Measurements from ENCODE around the gene MYT1.
"Not testable (repeated sequence)": the region's sequence is repeated elsewhere in the genome, so short reads cannot be mapped to it uniquely, and the experiment has no call there.

GRCh38 chr20:64286447-64287263 lies 122.4 kb downstream of the MYT1 start:
- TF ChIP-seq MEIS2 (CRISPR knock-in tag; IDR thresholded peaks at IDR 0.05); CTCF (CRISPR knock-in tag; IDR thresholded peaks at IDR 0.05); SAFB2 (CRISPR knock-in tag; IDR thresholded peaks at IDR 0.05; ENCODE audit: borderline replicate concordance, low read depth); PTBP1 (IDR thresholded peaks at IDR 0.05; ENCODE audit: low read depth, low read length, poor library complexity, severe bottlenecking); FOXA1 (IDR thresholded peaks at IDR 0.05); FOXA1 (CRISPR knock-in tag; IDR thresholded peaks at IDR 0.05): not testable (repeated sequence)

Data from HepG2 (cell line).